ENCODE data around the gene MEIOB. TPM values are rescaled to one million over a fixed set of nuclear protein-coding genes. Genes with fewer than 3 reads are reported as not detected.

The MEIOB gene
- total and polyA plus RNA-seq, 4 donors, result 0.21 to 0.28 TPM; not detected in 2

DNA sequence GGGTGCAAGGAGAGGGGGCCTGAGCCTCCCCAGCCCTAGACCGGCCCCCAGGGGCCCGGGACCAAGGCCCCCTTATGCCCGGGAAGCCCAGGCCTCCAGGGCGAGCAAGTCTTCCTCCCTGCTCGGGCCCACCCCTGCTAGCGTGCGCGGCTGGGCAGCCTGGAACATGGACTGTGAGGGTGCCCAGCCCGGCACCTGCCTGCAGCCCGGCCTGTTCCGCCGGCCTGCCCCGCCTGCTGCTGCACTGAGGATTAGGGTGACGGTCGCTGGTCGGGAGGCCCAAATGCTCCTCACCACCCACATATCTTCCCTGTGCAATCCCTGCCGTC is 40.2 kb upstream of the MEIOB start:
- Histone ChIP-seq H3K9ac (ENCODE audit: insufficient read depth in 1 of 2, low read length in 2 of 2) (no peak overlapping the region), H3K4me1 (ENCODE audit: control insufficient read depth in 5 of 5, insufficient read depth in 5 of 5, low read length in 5 of 5) (peaks cover 0 to 6% (median 0%) of the 10 kb centered on the region in 5 donors), H3K9me3 (ENCODE audit: control insufficient read depth in 4 of 4, insufficient read depth in 3 of 4, low read length in 3 of 4) (peaks cover 0 to 2% (median 0%) of the 10 kb centered on the region in 4 donors), H3K36me3 (ENCODE audit: control insufficient read depth in 4 of 4, insufficient read depth in 4 of 4, low read length in 4 of 4) (no peaks in the 10 kb centered on the region), H3K27me3 (ENCODE audit: control insufficient read depth in 3 of 3, insufficient read depth in 3 of 3, low read length in 2 of 3) (peaks cover 0 to 21% (median 13%) of the 10 kb centered on the region in 3 donors), H3K27ac (ENCODE audit: low read depth in 1 of 2, low read length in 1 of 2) (no peak overlapping the region), H3K4me3 (no peak overlapping the region)
- WGBS, 2 donors, result 87 to 91% methylated on average over 15 to 17 of the region's 17 CpGs
- ATAC-seq (ENCODE audit: insufficient read depth, low FRiP score) (no peak), DNase-seq (no peak)
- no peak for TF ChIP-seq CTCF (IDR thresholded peaks at IDR 0.05; ENCODE audit: control extremely low read depth, extremely low read depth)

- no peaks in the 10 kb centered on the region for H3K36me3 ChIP-seq (ENCODE audit: control insufficient read depth in 4 of 4, insufficient read depth in 4 of 4, low read length in 4 of 4)
- no peak for DNase-seq
- H3K27ac ChIP-seq (ENCODE audit: low read depth in 1 of 2, low read length in 1 of 2), result no peak overlapping the region
- no peak overlapping the region for H3K9ac ChIP-seq (ENCODE audit: insufficient read depth in 1 of 2, low read length in 2 of 2)
- WGBS, 2 donors, result 91 to 92% methylated on average over 58 to 59 of the region's 59 CpGs
- peaks cover 0 to 6% (median 0%) of the 10 kb centered on the region in 5 donors for H3K4me1 ChIP-seq (ENCODE audit: control insufficient read depth in 5 of 5, insufficient read depth in 5 of 5, low read length in 5 of 5)
- H3K4me3 ChIP-seq, result no peak overlapping the region
- no peaks in the 10 kb centered on the region for H3K9me3 ChIP-seq (ENCODE audit: control insufficient read depth in 4 of 4, insufficient read depth in 3 of 4, low read length in 3 of 4)
- TF ChIP-seq CTCF (IDR thresholded peaks at IDR 0.05; ENCODE audit: control extremely low read depth, extremely low read depth), result no peak
- no peak for ATAC-seq (ENCODE audit: insufficient read depth, low FRiP score)
- H3K27me3 ChIP-seq (ENCODE audit: control insufficient read depth in 3 of 3, insufficient read depth in 3 of 3, low read length in 2 of 3), result peaks cover 0 to 16% (median 7%) of the 10 kb centered on the region in 3 donors
These were observed 39.7 kb upstream of the MEIOB start for GRCh38 chr16:1911467-1912214.

DNA sequence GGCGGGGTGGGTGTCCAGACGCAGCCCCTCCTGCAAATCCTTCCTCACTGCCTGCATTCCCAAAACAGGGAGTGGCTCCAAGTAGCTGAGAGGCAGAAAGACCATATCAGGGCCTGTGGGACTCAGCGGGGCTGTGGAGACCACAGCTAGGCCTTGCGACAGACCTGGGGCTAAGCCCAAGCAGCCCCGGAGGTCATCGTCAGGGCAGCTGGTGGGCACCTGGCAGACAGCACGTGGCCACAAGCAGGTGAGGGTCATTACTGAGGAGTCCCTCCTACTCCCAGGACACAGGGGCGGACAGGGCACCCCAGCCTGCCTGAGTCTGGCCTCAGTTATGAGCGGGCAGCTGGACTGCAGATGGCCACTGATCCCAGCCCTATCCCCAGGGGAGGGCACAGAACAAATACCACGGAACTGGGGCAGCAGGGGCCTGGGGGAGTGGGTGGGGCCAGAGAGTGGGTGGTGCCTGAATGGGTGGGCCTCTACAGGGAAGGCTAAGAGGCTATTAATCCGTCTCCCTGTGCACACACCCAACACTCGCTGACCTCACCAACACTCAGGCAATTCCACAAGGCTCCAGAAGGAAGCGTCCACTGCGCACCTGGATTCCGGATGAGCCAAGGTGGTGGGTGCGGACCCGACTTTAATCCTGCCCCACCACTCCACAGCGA is 37.7 kb upstream of the MEIOB start:
- Histone ChIP-seq H3K4me1 (ENCODE audit: control insufficient read depth in 5 of 5, insufficient read depth in 5 of 5, low read length in 5 of 5) (peaks cover 0 to 6% (median 0%) of the 10 kb centered on the region in 5 donors), H3K36me3 (ENCODE audit: control insufficient read depth in 4 of 4, insufficient read depth in 4 of 4, low read length in 4 of 4) (no peaks in the 10 kb centered on the region), H3K27me3 (ENCODE audit: control insufficient read depth in 3 of 3, insufficient read depth in 3 of 3, low read length in 2 of 3) (peaks cover 0 to 7% (median 1%) of the 10 kb centered on the region in 3 donors), H3K4me3 (no peak overlapping the region), H3K27ac (ENCODE audit: low read depth in 1 of 2, low read length in 1 of 2) (no peak overlapping the region), H3K9me3 (ENCODE audit: control insufficient read depth in 4 of 4, insufficient read depth in 3 of 4, low read length in 3 of 4) (no peaks in the 10 kb centered on the region), H3K9ac (ENCODE audit: insufficient read depth in 1 of 2, low read length in 2 of 2) (no peak overlapping the region)
- no peak for TF ChIP-seq CTCF (IDR thresholded peaks at IDR 0.05; ENCODE audit: control extremely low read depth, extremely low read depth)
- DNase-seq, result no peak
- WGBS, 2 donors, result 64 to 78% methylated on average over 17 to 18 of the region's 18 CpGs
- no peak for ATAC-seq (ENCODE audit: insufficient read depth, low FRiP score)

Data from lung (tissue), 12 donors.